ENCODE measurements around the gene PSD4.

The PSD4 gene

GRCh38 chr2:113184531-113185230 lies 10.9 kb downstream of the PSD4 start:
- no peak for DNase-seq (ENCODE audit: low read depth)

- no peak for DNase-seq (ENCODE audit: low read depth)
Measured at GRCh38 chr2:113185664-113186432, 12.1 kb downstream of the PSD4 start.

DNA sequence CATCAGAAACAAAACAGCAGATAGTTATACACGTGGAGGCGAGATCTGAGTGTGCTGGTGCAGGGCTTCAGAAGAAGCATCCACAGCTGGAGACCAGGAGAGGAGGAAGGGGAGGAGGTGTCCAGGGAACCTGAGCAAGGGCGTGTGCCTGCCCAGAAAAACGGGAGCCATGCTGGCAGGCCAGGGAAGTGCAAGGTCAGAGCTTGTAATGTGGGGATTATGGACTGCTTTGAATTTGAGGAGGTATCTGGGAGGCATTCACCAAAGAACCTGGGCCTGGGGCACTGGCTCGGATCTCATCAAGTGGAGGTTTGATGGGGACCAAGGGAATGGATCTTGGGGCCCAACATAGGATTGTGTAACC lies 12.6 kb downstream of the PSD4 start:
- no peak for DNase-seq (ENCODE audit: low read depth)

GRCh38 chr2:113187771-113188170 lies 14.0 kb downstream of the PSD4 start:
- no peak for DNase-seq (ENCODE audit: low read depth)

GRCh38 chr2:113190871-113191270 lies 17.1 kb downstream of the PSD4 start:
- DNase-seq (ENCODE audit: low read depth) = no peak

- DNase-seq (ENCODE audit: low read depth) = no peak
Measured at GRCh38 chr2:113192459-113193100, 18.8 kb downstream of the PSD4 start.

- no peak for DNase-seq (ENCODE audit: low read depth)
Measured at GRCh38 chr2:113195923-113196501, 22.2 kb downstream of the PSD4 start.

GRCh38 chr2:113196839-113197238 lies 23.1 kb downstream of the PSD4 start:
- no peak for DNase-seq (ENCODE audit: low read depth)

DNA sequence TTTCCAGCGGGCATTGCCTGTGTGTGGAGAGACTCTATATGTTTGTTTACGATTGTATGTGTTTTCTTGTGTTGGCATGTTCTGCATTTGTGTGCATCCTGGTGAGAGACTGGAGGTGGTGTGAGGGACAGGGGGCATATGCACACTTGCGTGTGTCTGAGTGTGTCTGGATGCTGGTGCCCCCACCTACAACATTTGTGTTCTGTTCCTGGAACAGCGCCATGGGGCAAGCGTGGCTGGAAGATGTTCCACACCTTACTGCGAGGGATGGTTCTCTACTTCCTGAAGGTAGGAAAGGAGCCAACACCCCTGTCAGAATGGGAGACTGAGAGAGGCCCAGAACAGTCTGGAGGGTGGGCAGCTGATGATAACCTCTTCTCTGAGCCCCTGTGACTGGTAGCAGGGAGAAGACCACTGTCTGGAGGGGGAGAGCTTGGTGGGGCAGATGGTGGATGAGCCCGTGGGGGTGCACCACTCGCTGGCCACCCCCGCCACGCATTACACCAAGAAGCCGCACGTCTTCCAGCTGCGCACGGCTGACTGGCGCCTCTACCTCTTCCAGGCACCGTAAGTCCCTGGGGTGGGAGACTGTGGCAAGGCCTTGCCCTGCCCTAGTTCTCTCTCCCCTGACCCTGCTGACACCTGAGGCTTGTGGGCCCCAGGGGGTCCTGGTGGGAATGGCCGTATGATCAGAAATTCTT lies 23.7 kb downstream of the PSD4 start:
- DNase-seq (ENCODE audit: low read depth) = no peak

DNA sequence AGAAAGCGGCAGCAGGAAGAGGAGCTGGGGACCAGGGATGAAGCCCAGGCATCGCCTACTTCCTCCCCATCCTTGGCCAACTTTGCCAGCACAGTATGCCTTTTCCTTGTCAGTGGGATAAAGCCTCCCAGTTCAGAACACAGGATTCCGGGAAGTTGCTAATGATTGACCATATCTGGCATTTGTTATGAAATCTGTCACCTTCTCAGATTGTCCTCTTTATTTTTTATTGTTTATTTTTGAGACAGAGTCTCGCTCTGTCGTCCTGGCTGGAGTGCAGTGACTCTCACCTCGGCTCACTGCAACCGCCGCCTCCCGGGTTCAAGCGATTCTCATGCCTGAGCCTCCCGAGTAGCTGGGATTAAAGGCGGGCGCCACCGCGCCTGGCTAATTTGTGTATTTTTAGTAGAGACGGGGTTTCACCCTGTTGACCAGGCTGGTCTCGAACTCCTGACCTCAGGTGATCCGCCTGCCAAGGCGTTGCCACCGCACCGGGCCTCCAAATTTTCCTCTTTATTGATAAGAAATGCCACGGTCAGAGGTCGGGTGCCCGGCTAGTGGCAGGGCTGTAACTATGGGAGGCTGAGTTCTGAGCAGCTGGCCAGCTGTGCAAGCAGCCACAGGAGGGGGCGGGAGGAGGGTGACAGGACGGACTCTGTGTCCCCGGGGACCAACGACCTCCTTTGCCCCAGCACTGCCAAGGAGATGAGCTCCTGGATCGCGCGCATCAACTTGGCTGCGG lies 24.4 kb downstream of the PSD4 start:
- no peak for DNase-seq (ENCODE audit: low read depth)

- DNase-seq (ENCODE audit: low read depth) = peak; percentile 75
Measured at GRCh38 chr2:113198790-113199612, 25.2 kb downstream of the PSD4 start.

- DNase-seq (ENCODE audit: low read depth) = no peak
Measured at GRCh38 chr2:113200236-113200635, 26.5 kb downstream of the PSD4 start.

- no peak for DNase-seq (ENCODE audit: low read depth)
Measured at GRCh38 chr2:113200736-113201490, 27.1 kb downstream of the PSD4 start.

- DNase-seq (ENCODE audit: low read depth) = no peak
Measured at GRCh38 chr2:113201496-113202304, 27.9 kb downstream of the PSD4 start.

GRCh38 chr2:113202305-113203216 lies 28.8 kb downstream of the PSD4 start:
- no peak for DNase-seq (ENCODE audit: low read depth)

DNA sequence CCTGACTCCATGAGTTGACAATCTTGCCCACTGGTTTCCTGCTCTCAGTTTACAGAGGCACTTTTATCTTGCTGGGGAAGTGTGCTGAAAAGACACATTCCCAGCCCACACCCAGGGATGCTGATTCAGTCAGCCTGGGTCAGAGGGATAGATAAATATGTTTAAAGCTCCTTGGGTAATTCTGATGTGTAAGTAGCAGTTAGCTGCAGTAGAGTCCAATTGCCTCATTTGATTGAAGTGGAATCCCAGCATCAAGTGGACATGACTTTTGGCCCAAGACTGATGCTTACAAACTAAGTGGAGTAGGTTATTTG lies 29.4 kb downstream of the PSD4 start:
- no peak for DNase-seq (ENCODE audit: low read depth)

GRCh38 chr2:113203901-113204519 lies 30.2 kb downstream of the PSD4 start:
- peak; percentile 27 for DNase-seq (ENCODE audit: low read depth)

GRCh38 chr2:113206251-113206650 lies 32.5 kb downstream of the PSD4 start:
- no peak for DNase-seq (ENCODE audit: low read depth)

Data from stimulated activated CD8-positive, alpha-beta memory T cell treated with anti-CD3 and anti-CD28 coated beads, Interleukin-15, amount 100 ng/mL, for 24 hours (primary cell).